Peyer's patch (tissue), 4 donors: Measurements from ENCODE around the gene LENEP.
A peak's percentile ranks its signal among the peaks of the same experiment; 100 is the strongest.

Source experiments
- POLR2A ChIP-seq, 2 donors: fragments of 450-650 bp; IDR thresholded peaks; one replicate each; pipeline ENCODE4 v1.5.1; 2017; ENCODE audit warnings: antibody characterized with exemption in 2 of 2, mild to moderate bottlenecking in 2 of 2, moderate library complexity in 2 of 2
- TF ChIP-seq, protein P1 (sequence below), 6 experiments: fragments of 450-650 bp in 4 of 6; fragments of 200-600 bp in 2 of 6; sonication (generic) in 1 of 6; IDR thresholded peaks; one replicate each; pipeline ENCODE4 v1.5.1; 2017 to 2019; ENCODE audit warnings: antibody characterized with exemption in 6 of 6, mild to moderate bottlenecking in 3 of 6, moderate library complexity in 1 of 6

DNA sequence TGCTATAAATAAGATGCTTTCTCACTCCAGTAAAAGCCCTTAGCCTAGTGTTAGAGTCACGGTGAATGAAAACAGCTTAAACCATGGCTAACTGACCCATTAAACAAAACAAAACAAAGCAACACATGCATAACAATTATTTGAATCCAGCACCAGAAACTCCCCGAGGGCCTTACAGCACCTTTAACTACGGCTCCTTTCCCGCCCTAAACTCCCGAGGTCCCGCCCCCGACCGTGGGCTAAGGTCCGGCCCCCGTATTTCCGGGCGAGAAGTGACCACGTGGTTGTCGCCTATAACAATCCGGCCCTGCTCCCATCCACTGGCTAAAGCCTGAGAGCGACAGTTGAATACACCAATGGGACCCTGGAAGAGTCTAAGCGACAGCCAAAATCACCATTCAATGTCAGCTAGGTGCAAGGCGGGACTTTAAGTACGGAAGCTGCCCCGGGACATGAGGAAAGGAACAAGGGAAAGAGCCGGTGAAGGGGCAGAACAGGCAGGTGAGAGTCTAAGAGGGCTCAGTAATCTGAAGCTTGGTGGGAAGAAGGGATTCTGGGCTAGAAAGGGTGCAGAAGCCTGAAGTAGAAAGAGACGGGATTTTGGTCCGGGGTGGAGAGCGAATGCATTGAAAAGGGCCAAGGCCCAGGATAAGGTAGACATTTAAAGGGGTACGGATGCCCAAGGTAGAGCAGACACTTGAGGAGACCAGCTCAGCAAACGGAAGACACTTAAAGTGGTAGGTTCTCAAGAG is 10.3 kb upstream of the LENEP start, which contains the start of gene FLAD1:
- TF ChIP-seq, protein P1, sequence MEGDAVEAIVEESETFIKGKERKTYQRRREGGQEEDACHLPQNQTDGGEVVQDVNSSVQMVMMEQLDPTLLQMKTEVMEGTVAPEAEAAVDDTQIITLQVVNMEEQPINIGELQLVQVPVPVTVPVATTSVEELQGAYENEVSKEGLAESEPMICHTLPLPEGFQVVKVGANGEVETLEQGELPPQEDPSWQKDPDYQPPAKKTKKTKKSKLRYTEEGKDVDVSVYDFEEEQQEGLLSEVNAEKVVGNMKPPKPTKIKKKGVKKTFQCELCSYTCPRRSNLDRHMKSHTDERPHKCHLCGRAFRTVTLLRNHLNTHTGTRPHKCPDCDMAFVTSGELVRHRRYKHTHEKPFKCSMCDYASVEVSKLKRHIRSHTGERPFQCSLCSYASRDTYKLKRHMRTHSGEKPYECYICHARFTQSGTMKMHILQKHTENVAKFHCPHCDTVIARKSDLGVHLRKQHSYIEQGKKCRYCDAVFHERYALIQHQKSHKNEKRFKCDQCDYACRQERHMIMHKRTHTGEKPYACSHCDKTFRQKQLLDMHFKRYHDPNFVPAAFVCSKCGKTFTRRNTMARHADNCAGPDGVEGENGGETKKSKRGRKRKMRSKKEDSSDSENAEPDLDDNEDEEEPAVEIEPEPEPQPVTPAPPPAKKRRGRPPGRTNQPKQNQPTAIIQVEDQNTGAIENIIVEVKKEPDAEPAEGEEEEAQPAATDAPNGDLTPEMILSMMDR (IDR thresholded peaks at IDR 0.05) = no peak
- TF ChIP-seq POLR2A (IDR thresholded peaks at IDR 0.05) = peak in 1 of 2 donors; percentile 75
